Vagina (tissue), 2 donors: ENCODE measurements around the gene CEBPA.

Experiments used
- CTCF ChIP-seq, 3 experiments: fragments of 450-650 bp in 2 of 3; fragments of 200-600 bp in 1 of 3; sonication (generic) in 1 of 3; IDR thresholded peaks; one replicate each; pipeline ENCODE4 v1.5.1; 2017 to 2019; ENCODE audit warnings: antibody characterized with exemption in 3 of 3, mild to moderate bottlenecking in 2 of 3, moderate library complexity in 2 of 3
- POLR2A ChIP-seq, 2 donors: fragments of 450-650 bp; IDR thresholded peaks; one replicate each; pipeline ENCODE4 v1.6.1; 2017; ENCODE audit warnings: antibody characterized with exemption in 2 of 2, mild to moderate bottlenecking in 2 of 2, moderate library complexity in 2 of 2
- POLR2AphosphoS5 ChIP-seq, 2 donors: sonication (generic); formaldehyde crosslinking; IDR thresholded peaks; one replicate each; pipeline ENCODE4 v1.9.0; 2017; ENCODE audit warnings: antibody characterized with exemption in 2 of 2, mild to moderate bottlenecking in 2 of 2, low read depth in 1 of 2; ENCODE audit not compliant: insufficient read depth in 1 of 2

DNA sequence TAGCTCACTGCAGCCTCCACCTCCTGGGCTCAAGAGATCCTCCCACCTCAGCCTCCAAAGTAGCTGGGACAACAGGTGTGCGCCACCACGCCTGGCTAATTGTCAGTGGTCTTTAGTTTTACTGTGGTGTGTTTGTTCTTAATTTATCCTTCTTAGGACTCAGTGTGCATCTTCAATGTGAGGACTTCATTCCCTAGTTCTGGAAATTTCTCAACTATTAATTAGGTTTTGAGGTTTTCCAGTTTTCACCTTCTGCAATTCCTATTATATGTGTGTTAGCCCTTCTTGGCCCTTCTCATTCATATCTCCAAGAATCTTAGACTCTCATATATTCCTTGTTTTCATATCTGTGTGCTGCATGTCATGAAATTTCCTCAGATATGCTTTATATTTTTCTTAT lies 44.5 kb downstream of the CEBPA start:
- TF ChIP-seq POLR2A (IDR thresholded peaks at IDR 0.05), result no peak
- TF ChIP-seq CTCF (IDR thresholded peaks at IDR 0.05), result no peak
- no peak for TF ChIP-seq POLR2AphosphoS5 (IDR thresholded peaks at IDR 0.05; ENCODE audit: insufficient read depth in 1 of 2, low read depth in 1 of 2)
